Stimulated activated CD4-positive, alpha-beta T cell treated with anti-CD3 and anti-CD28 coated beads, TNF-alpha, amount 100 ng/mL, for 24 hours (primary cell): ENCODE results near the gene AKNA.
"Not testable (repeated sequence)": the region's sequence is repeated elsewhere in the genome, so short reads cannot be mapped to it uniquely, and the experiment has no call there.

ENCODE experiments used
- DNase-seq, 3 experiments: peaks; one replicate each; pipeline ENCODE4 v3.0.0-alpha.2; 2020; ENCODE audit warnings: low read depth in 3 of 3

Gene AKNA

GRCh38 chr9:114322831-114323531, 64.8 kb downstream of the AKNA start, which contains the start of gene ORM1:
TSS of gene ORM1 (plus strand) at chr9:114323098. CDS start at chr9:114323134, 36 bp downstream.
- not testable (repeated sequence) for DNase-seq

- DNase-seq, result not testable (repeated sequence)
Measured at GRCh38 chr9:114322160-114322818, 65.5 kb downstream of the AKNA start.

GRCh38 chr9:114321759-114322158, 66.0 kb downstream of the AKNA start:
- peak in 2 of 3 experiments; percentile 11 to 30 for DNase-seq

GRCh38 chr9:114320710-114321109, 67.1 kb downstream of the AKNA start:
- not testable (repeated sequence) for DNase-seq

GRCh38 chr9:114319147-114319546, 68.6 kb downstream of the AKNA start:
- DNase-seq, result no peak

GRCh38 chr9:114318416-114318815, 69.4 kb downstream of the AKNA start:
- no peak for DNase-seq

- no peak for DNase-seq
Measured at GRCh38 chr9:114317665-114318357, 70.0 kb downstream of the AKNA start.

GRCh38 chr9:114316605-114317230, 71.1 kb downstream of the AKNA start:
- no peak for DNase-seq

GRCh38 chr9:114315723-114316363, 71.9 kb downstream of the AKNA start:
- DNase-seq, result no peak

GRCh38 chr9:114314881-114315722, 72.7 kb downstream of the AKNA start:
- DNase-seq, result no peak

- no peak for DNase-seq
Measured at GRCh38 chr9:114314256-114314867, 73.4 kb downstream of the AKNA start.

- DNase-seq, result no peak
Measured at GRCh38 chr9:114313186-114313585, 74.6 kb downstream of the AKNA start.

GRCh38 chr9:114312513-114312875, 75.3 kb downstream of the AKNA start:
- DNase-seq, result no peak

- DNase-seq, result no peak
Measured at GRCh38 chr9:114311571-114312512, 75.9 kb downstream of the AKNA start.

GRCh38 chr9:114310471-114311450, 77.0 kb downstream of the AKNA start:
- no peak for DNase-seq

- DNase-seq, result no peak
Measured at GRCh38 chr9:114309096-114309495, 78.7 kb downstream of the AKNA start.

GRCh38 chr9:114308361-114308950, 79.3 kb downstream of the AKNA start:
- DNase-seq, result no peak

- DNase-seq, result no peak
Measured at GRCh38 chr9:114307899-114308267, 79.9 kb downstream of the AKNA start.
